OCI-LY3 (cell line): ENCODE data around the gene VAMP8.

Source experiments
- EZH2phosphoT487 ChIP-seq: fragments of 200-600 bp; shearing (Covaris generic); IDR thresholded peaks from 2 replicates; pipeline ENCODE4 v1.6.1; 2018; ENCODE audit warnings: antibody characterized with exemption, mixed run types, low read depth
- TF ChIP-seq, protein P1 (sequence below): fragments of 200-600, 300-600 bp; sonication (generic); IDR thresholded peaks from 2 replicates; pipeline ENCODE4 v1.5.1; 2014; ENCODE audit warnings: antibody characterized with exemption, low read length, low read depth

- TF ChIP-seq, protein P1, sequence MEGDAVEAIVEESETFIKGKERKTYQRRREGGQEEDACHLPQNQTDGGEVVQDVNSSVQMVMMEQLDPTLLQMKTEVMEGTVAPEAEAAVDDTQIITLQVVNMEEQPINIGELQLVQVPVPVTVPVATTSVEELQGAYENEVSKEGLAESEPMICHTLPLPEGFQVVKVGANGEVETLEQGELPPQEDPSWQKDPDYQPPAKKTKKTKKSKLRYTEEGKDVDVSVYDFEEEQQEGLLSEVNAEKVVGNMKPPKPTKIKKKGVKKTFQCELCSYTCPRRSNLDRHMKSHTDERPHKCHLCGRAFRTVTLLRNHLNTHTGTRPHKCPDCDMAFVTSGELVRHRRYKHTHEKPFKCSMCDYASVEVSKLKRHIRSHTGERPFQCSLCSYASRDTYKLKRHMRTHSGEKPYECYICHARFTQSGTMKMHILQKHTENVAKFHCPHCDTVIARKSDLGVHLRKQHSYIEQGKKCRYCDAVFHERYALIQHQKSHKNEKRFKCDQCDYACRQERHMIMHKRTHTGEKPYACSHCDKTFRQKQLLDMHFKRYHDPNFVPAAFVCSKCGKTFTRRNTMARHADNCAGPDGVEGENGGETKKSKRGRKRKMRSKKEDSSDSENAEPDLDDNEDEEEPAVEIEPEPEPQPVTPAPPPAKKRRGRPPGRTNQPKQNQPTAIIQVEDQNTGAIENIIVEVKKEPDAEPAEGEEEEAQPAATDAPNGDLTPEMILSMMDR = no peak
- no peak for TF ChIP-seq EZH2phosphoT487
These were observed 11.8 kb downstream of the VAMP8 start for GRCh38 chr2:85589181-85589580.
